Medulla oblongata (tissue), 1 donor: ENCODE results near the gene PRRX1.

Experiments used
- DNase-seq: peaks from one replicate; pipeline ENCODE4 v3.0.0-alpha.2; 2015; ENCODE audit errors: extremely low spot score

PRRX1 gene

GRCh38 chr1:170664828-170665612 lies 1.1 kb downstream of the PRRX1 start:
- DNase-seq: peak; percentile 51

DNA sequence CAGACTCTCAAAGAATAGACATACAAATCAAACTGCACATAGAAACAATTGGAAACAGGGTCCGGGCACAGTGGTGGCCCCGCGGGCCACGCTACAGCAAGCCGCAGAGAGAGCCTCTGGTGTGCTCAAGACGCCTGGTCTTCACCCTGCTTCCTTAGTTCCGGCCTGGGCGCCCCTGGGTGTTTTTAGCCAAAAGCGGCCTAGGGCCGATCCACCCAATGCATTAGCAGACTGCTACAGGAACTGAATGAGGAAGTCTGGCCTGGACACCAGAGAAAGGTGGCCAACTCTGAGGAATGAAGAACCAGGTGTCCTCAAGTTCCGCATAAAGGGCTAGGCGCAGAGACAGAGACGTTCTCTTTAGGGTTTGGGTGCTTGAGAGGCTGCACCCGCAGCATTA lies 1.7 kb downstream of the PRRX1 start:
- no peak for DNase-seq

GRCh38 chr1:170666541-170667254 lies 2.8 kb downstream of the PRRX1 start:
- DNase-seq: no peak

DNA sequence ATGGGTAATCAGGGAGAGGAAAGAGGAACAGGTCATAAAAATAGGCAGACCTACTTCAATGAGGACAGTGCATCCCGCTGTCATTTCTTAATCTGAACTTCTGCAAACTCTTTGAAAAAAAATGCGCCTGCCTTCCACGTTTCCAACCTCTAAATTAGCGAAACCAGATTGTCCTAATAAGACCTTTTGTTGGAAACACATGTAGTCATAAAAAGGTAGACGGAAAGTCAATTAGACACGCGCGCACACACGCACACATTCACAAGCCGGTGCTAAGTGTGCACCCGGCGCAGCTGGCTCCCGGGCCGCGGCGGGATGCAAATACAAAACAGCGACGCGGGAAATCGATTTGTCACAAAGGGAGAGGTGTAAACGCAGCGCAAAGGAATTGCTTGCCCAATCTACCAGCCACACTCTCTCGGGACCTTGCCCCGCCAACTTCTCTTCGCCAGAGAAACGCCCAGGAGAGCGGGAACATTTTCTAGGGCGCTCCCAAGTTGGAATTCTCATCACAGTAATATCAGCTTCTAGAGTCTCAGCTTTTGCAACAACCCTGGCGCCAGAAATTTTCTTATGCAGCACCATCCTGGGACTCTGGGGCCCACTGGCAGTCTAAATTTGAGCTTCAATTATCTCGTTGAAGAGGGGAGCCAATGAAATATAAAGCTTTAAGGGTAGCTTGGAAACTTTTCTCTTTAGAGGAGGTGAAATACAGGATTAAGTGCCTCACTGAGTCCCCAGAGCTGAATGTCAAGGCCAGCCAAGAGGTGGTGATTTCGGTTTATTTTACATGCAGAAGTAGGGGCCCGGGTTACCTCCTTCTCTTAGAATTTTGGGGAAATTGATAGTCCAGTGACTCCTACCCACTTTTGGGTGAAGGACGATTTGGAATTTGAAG lies 4.5 kb downstream of the PRRX1 start:
- DNase-seq: no peak

GRCh38 chr1:170669107-170669445 lies 5.1 kb downstream of the PRRX1 start:
- DNase-seq: no peak

- DNase-seq: no peak
Observed at GRCh38 chr1:170669586-170670530, 5.9 kb downstream of the PRRX1 start.

GRCh38 chr1:170670802-170671628 lies 7.1 kb downstream of the PRRX1 start:
- DNase-seq: peak; percentile 51

DNA sequence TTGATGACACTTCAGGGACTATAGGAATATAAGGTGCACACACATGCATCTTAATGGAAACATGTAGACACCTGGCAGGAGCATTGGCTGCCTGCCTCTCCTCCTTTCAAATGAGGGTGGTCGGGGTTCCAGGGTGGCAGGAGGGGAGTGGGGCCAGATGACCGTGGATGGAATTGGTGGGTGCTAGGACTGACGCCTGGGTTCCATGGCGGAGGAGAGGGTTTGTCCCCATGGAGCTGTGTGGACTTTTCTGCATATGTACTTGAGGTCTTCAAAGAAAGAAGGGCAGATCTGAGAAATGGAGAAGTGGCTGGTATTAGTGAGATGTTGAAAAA lies 7.7 kb downstream of the PRRX1 start:
- no peak for DNase-seq

DNA sequence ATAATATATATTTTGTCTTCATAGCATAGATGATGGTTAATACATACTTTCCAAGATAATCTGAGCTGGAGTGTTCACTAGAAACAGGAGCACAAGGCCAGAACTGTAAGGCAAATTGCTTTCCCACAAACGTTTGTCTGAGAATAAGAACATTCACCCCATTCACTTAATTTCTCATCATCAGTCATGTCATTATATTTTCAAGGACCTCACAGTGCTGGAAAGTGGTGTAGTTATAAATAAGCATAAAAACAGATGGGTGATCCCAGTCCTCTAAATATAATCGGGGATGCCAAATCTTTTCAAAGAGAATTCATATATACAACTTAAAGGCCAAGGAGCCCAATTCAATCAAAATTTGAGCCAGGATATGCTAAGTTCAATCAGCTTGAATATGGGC lies 8.4 kb downstream of the PRRX1 start:
- DNase-seq: no peak

DNA sequence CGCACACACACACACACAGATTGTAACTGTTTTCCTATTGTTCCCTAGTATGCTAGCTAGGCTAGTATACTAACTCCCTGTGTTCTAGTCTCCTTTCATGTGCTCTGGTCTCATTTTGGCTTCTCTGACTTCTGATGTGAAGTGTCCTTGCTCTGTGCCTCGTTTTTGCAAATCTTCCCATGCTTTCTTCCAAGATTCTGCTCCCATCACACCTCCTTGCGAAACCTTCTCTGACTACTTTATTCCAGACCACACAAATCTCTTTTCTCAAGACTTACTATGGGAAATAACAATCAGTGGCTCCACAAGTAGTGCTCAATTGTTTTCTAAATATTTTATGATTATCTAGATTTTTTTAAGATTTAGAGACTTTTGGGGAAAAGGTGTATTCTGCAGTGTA lies 10.3 kb downstream of the PRRX1 start:
- no peak for DNase-seq

GRCh38 chr1:170674986-170675385 lies 11.1 kb downstream of the PRRX1 start:
- DNase-seq: no peak

DNA sequence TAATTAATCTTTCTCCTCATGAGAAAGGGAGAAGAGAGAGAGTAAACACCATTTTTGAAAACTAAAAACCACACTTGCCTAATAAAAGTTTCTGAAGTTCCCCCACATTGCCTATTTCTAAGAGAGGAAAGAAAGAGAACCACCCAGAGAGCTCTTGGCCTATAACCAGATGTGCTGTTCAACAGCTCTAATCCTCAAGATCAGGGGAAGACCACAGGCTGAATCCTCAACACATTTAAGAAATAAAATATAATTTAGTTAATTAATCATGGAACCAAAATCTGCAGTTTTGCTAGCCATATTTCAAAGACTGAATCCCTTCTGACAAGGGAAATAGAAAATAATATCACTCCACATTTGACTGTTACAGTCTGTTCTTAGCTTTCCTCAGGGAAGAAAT lies 11.9 kb downstream of the PRRX1 start:
- DNase-seq: no peak

- DNase-seq: no peak
Observed at GRCh38 chr1:170676628-170677027, 12.7 kb downstream of the PRRX1 start.

GRCh38 chr1:170678027-170678600 lies 14.2 kb downstream of the PRRX1 start:
- no peak for DNase-seq

DNA sequence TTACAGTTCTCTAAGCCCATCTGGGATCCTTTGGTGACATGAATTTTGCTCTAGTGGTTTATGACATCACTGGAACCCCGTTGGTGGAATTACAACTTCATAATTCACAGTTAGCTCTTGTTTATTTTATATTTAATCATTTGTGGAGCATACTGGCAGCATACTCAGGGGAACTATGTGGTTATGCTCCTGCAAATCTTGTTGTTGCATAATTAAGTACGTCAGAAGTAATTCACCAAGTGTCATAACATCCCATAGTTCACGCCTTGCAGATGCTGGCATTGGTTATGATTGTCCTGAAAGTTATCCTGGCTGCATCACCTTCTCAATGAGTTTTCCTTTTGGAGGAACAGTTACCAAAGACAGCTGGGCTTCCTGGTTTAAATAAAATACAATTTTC lies 16.5 kb downstream of the PRRX1 start:
- DNase-seq: no peak

DNA sequence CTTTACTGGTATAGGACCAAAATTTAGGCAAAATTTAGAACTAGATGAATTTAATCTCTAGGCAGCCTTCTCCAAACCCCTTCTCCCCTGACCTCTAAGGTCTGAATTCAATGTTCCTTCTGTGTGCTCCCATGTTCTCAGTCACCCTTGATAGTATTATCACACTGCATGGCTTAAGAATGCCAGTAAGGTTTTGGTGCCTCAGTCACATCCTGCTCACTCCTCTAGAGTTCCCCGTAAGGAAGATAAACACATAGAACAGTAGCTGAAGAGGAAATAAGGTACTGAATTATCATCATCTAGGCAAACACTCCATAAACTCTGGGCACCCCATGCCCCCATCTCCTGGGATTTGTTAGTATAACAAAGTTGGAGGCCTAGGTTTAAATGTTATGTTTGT lies 18.2 kb downstream of the PRRX1 start:
- no peak for DNase-seq

DNA sequence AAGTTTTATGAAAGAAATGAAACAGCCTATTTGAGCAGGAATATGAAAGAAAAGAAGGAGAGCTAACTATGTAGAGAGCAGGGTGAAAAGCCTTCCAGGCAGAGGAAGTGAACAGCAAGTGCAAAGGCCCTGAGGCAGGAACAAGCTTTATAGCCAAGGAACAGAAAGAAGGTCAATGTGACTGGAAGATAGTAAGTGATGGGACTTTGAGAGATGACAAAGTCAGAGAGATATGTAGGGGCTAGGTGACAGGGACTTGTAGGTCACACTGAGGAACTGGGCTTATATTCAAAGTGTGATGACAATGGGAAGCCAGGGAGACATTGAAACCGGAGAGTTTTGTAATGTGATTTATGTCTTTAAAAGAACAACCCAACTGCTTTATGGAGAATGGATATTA lies 18.9 kb downstream of the PRRX1 start:
- no peak for DNase-seq

DNA sequence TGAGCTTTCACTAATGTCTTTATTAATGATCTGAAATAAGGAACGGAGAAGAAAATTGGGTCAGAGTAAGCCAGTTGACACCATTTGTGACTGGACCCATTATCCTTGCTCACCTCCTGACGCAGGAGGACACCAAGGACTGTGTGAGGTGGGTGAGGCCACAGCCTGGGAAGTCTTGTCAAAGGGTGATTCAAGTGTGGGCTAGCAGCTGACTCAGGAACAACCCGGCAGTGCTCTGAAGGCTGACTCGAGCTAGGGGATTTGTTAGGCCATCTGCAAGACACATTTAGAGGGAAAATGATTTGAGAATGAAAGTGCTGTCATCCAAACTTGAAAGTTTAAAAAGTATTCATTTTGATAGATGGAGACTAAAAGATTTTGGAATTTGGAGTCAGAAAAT lies 21.2 kb downstream of the PRRX1 start:
- DNase-seq: no peak

DNA sequence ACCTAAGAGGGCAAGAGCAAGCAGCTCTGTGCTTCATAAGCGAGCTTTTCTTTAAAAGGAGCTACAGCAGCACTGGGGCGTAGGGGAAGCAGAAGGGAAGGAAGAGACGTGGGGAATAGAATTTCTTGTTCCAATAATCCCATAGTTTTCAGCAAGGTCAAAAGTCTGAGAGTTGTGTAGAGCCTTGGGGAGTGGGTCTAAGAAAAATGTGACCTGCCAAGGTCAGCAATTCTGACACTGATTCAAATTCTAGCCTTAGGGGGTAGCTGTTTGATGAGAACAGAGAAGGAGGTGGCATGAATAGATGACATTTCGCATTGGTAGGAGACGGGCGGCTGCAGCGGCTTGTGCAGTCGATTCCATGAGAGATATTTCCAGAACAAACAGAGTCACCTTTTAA lies 22.4 kb downstream of the PRRX1 start:
- DNase-seq: no peak

DNA sequence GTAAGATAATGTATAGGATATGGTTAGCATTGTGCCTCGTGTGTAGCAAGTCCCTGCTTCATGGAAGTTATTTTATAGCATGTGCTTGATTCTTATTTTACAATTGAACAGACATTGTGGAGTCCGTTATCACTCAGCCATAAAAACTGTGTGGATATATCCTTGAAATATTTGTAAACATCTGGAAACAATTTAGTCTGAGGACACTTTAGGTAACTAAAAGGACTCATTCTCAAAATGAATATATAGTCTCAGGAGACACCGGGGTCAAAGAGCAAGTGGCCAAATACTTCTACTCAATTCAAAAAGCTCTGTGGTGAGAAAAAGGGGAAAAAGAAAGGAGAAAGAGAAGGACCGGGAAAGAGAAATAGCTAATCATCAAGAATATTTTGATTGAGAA lies 23.7 kb downstream of the PRRX1 start:
- DNase-seq: no peak
